Stimulated activated CD4-positive, alpha-beta T cell treated with anti-CD3 and anti-CD28 coated beads, Interleukin-12 subunit alpha, Interleukin-12 subunit beta, amount 100 ng/mL, for 4 hours (primary cell): ENCODE results near the gene DPYSL3.

Source experiments
- DNase-seq: peaks from one replicate; pipeline ENCODE4 v3.0.0-alpha.2; 2020

DPYSL3 gene

DNA sequence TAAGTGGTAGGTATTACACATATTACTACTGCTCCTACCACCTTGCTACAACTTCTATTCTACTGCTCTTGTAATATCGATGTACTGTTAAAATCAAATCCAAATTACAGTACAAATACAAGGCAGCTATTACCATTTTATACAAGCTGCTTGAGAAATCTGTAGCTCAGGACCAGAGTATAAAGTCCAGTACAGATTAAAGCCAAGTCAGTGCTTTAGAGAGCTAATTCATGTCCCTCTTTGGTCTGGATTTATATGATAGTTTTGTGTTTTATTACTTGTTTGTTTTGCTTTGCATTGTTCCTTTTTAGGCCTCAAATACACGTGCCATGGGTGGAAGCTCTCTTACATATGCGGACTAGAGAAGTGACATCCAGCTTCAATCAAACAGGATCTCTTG, 75.8 kb downstream of the DPYSL3 start:
- DNase-seq: no peak

DNA sequence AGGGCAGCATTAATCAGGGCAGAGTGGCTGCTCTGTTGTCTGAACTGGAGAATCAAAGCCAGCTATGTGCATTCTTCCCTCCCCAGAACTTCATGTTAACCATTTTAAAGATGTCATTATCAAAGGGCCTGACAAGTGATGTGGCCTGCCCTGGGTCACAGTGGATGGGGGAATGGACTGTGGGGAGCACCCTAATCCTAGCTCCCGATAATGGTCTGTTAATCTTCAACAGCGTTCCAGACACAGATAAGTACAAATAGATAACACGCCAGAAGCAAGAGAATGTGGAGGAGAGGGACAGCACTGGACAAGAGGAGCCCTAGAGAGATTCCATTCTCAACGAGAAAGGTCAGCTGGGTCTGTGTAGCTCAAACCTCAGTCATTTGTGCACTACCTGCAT, 77.5 kb downstream of the DPYSL3 start:
- DNase-seq: no peak

DNA sequence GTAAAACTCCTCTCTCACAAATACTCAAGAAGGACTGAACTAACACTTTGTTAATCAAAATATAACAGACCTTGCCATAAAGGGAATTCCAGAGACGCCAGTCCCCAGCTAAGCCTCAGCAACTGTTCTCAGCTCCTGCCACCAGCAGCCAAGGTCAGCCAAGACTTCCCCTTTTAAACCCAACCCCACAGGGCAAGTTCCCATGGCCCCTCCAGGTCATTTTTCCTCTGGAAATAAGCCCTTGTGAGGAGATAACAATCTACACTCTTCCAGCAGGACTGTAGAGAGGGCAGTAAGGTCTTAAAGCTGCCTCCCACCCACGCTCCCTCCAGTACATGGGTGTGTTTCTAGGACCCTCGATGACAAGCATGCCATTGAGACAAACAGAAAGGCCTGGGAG, 78.3 kb downstream of the DPYSL3 start:
- no peak for DNase-seq

DNA sequence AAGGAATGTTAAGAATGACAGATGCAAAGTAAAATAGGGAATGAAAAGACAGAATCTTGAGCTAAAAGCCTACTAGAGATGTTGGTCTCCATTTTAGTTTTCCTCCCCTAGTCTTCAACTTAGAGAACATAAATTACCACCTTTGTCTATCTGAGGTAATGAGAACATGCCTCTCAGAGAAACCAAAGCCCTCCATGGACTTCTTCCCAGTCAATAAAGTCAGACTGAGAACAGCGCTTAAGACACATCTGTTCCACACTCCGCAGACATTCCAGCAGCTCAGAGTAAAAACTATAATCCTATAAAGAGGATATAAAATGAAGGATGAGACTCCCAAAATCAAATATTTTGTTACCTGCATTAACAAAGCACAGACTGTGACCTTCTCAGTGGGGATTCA, 79.2 kb downstream of the DPYSL3 start:
- no peak for DNase-seq

DNA sequence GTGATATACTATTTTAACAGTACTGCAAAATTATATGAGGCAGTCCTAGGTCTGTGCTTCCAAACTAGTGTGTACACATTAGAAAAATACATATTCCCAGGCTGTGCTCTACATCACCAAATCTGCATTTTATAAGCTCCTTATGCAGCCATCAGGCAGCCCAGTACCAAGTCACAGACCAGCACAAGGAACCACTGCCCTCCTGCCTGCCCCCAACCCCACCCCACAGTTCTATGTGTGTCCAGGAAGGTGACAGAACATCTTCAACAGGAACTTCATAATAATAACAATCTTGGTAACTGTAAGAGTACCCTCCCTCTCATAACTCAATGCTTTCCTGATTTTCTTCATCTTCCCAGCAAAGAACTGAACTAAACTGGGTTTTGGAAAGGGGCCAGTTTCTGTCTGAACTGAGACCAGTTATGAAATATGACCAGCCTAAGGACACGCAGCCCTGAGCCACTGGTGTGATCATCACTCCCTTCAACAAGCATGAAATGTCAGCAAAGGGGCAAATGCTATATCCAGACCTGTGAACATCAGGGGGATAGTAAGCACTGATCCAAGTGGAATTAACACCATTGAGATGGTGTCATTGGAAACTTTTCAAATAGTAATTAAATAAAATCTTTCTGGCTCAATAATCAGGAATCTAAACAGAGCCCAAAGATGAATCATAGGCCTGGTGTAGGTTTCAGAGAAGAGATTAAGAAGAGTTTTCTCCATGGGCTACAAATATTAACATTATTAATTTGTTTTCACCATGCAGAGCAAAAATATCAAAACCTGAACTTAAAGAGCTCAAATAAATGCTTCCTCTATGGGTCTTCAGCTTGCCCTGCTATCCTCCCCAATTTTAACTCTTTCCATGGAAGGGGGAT, 82.1 kb downstream of the DPYSL3 start:
- no peak for DNase-seq

DNA sequence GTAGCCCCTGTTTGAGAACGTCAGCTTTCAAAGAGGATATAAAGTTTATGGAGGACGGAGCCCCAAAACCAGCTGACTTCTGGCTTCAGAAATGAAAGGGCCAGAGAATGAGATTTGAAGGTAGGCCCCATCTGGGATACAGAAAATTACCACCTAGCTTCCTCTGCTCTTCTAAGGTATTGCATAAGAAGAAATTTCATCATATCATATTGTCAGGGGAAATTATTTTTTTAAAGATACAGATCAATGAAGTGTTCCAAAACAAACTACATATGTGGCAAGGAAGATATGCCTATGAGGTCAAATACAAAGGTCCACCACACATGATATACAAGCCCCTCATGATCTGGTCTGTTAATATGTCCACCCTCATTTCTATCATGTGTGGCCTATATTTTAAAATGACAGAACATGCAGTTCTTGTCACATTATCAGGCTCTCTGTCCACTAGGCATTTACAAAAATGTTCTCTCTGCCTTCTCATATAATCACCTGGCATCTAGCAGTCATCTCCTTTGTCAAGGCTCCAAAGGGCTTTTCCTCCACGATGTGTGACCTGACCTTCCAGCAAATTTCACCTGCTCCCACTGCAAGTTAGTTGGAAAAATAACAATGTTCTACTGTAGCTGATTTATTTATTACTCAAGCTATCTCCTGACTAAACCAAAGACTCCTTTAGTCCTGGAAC, 83.1 kb downstream of the DPYSL3 start:
- DNase-seq: no peak

DNA sequence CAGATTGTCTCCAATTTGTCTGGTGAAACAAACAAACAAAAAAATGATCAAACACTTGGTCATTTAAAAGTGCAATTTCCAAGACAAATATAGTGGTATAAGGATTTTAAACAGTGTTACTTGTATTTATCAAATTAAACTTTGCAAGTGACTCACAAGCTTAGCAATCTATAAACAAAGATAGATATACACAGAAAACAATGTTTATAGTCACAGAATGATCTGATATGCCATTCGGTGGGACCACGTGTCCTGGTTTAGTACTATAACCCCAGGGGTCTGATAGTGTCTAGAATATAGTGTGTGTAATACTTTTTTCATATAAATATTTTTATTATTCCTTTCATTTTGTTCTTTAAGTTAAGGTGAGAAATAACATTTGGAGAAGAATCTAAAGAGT, 91.3 kb downstream of the DPYSL3 start:
- DNase-seq: no peak

DNA sequence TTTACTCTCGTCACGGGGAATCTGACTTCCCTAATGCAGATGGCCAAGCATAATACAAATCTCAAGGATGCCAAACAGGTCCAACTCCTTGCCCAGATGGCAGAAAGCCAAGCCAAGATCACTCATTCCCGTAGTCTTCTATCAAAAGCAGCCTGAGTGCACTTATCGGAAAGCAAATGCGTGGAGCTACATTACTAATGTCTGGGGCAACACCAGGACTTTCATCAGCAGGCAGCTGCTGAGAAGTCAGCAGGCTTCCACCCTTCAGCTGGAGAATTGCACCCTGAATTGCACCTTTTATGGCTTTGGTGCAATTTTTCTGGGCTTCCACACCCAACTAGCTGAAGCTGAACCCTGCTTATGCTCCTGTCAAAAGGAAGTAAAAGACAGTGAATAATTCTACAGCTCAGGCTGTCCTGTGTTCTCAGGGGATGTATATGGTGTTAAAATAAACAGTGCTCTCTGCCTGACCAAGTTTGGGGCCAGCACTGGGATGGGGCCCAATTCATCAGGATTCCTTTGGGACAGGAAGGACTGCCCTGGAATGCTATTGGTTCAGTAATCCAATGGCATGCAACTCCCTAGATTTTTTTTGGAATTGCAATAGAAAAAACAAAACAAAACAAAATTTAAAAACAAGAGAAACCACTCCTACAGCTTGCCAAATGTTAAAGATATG, 92.6 kb downstream of the DPYSL3 start:
- DNase-seq: no peak

DNA sequence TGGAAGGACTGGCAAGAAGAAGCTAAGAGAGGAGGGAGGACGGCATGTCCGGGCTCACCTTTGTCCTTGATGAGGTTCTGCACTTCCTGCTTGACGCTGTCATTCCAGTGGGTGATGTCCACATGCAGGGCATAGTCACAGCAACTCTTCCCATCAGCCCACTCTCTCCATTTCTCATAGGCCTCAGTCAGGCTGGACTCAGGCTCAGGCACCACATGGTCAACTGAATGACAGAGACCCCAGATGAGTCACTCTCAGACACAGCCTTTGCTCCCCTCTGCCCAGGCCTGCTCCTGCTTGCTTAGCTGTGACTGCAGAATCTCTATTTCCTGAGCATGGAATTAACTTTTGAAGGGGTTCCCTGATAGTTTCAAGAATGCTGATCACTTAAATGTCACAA, 94.2 kb downstream of the DPYSL3 start:
- DNase-seq: no peak

DNA sequence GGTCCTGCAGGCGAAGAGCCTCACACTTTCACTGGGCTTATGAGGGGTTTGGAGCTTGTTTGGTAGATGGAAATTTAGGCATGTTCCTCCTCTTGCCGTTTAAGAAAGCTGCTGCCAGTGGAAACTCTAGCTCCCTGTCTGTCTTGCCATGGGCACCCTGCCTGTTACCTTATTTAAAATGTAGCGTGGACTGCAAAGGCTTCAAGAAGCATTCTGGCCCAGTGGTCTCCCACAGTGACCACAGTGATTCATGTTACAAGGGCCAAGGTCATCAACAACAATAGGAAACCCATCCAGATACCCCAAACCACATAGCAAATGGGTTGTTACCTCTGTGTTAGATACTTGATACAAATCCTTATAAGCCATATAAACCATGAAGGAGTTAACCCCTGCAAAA, 96.6 kb downstream of the DPYSL3 start:
- no peak for DNase-seq

DNA sequence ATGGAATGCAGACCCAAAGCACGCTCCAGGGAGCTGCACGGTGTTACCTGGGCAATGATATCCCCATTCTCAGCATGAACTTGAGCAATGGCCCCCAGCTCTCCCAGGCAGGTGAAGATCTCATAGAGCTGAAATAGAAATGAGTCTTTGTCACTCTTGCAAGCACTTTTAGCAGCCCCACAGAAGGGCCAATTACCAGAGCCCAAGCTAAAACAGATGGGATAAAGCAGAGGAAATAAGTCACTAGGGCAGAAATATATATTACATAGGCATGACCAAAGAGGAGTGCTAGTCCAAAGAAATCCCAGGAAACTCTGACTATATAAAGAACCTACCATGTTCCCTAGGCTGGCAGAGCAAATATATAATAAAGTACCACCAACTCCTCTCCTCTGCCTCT, 97.3 kb downstream of the DPYSL3 start:
- DNase-seq: no peak

DNA sequence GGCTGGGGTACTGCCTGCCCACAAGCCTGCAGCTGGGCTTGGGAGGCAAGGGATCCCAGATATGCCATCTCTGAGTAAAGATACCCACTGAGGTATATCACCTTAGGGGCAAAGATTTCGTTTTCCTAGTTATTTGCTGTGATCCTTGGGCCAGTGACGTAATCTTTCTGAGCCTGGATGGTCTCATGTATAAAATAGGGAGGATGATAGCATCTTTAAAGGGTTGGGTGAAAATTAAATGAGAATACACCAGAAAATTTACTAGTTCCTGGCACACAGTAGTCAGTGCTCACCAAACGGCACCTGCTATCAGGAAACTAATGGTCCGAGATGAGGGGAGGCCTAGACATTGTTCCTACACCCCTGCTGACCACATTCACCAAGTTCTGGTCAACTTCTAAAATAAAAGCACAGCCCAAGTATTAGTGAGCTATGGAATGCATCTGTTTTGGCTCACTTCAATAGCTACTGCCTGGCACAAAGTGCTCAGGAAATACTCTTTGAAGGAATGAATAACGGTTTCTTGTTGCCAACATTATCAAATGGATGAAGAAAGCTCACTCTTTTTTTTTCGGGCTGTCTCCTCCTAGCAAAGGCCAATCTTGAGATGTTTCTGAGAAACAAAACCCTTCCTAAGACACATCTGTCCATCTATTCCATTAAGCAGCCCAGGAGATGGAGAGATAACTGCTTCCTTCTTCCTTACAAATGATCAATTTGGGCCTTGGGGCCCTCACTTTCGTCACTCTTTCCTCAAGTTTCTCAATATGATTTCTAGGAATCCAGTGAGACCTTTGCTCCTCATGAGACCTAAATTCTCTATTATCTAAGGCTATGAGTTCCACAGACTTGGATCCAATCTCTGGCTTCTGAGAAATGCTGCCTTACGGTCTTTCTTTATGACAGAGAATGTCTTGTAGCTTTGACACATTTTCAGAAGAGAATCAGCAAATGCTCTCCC, 98.2 kb downstream of the DPYSL3 start:
- DNase-seq: no peak

DNA sequence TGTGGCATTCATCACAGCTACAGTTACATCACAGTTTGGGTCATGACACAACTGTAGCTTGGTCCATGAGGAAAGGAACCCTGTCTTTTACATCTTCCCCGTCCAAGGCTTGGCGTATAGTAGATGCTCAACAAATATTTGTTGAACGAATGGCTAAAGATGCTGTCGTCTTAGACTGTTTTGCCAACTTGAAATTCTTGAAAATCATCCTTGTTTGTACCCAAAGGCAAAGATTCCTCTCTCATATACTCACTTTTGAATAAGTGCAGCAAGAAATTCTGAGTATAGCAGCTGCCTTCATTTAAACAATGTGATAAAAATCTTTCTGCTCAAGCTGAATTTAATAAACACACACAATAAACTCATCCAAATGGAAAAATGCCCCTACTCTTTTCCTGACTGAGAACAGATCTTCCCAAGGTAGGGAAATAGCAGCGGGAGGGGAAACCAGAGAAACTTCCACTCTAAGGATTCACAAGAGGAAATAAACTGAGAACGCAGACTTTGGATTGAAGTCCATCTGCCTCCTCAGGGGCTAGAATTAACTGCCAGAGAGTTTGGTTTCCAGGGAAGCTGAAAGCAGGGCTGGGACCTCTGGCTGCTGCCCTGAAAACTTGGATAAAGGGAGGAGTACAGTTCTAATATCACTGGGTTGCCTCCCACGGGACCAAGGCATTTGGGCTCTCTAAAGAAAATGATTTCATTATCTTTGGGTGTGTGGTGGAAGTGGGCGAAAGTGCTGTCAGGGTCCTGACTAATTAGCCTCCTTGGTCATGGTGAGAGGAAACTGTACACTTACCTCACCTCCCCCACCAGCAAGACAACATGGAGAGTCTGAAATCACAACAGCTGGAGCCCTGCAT, 99.1 kb downstream of the DPYSL3 start:
- DNase-seq: no peak

DNA sequence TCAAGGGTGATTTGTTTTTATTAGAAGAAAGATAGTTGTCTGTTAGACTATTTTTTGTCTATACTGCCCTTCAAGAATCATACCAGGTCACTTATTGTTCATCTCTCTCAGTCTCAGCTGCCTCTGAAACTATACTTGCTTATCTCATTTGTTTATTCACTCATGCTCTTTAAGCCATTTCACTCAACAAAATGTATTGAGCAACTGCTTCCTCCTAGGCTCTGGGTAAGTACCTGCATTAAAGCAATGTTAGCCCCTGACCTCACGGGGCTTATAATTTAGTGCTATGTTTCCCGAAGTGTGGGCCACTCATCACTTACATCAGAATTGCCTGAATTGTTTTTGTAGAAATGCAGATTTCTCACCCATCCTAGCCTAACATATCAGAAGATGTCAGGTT, 100.9 kb downstream of the DPYSL3 start:
- DNase-seq: no peak

DNA sequence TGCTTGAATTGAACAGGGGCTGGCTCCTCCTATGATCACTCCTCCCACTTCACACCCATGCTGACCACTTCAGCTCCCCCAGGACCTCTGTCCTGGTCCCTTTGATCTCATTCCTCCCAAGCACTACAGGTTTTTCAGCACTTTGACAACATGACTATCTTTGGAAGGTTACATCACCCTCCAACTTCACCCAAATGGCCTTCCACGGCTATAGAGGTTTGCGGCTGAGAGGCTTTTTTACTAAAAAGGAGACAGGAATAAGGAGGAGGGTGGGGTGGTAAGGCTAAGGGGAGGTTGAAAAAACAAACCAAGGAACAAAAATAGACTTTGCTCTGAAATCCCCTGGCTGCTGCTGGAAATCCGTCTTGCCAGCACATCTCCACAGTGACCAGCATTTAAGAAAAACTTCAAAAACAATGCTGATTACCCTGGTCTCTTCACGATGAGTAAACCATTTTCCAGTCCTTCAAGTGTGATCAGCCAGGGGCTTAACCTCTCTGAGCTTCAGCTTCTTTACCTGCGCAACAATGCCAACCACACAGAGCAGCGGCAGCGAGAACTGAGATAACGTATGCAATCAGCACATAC, 102.7 kb downstream of the DPYSL3 start:
- DNase-seq: no peak

DNA sequence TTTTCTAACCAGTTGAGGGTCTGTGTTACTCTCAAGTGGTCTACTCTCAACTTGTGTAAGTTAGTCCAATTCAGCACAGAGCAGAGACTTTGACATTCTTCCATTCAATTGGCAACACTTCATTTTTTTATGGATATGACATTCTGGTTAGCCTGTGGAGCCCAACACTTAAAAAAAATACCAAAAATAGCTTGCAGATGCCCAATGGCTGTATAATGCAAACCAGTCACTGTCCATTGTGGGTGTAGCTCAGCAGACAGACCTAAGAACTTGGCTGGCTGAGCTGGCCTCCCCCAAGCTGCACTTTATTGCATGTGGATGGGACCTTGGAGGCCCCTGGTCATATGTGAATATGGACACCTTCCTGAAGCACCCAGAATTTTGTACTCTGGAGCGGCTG, 103.2 kb downstream of the DPYSL3 start:
- DNase-seq: no peak

DNA sequence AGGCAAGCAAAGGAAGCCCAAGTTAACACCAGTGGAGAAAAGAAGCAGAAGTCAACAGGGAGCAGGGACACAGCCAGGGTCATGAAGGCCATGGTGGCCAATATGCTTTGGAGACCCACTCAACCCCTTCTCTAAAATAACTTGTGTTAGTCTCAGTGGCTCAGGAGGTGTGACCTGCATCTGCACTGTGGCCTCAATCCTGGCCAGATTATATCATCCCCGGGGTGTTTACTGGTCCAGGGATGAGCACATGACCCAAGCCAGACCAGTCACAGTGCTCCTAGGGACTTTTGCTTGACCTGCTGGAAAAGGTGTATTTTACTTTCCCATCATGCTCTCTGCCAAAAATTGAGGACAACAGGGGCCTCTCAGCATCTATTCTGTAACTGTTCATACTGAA, 105.2 kb downstream of the DPYSL3 start:
- DNase-seq: no peak

DNA sequence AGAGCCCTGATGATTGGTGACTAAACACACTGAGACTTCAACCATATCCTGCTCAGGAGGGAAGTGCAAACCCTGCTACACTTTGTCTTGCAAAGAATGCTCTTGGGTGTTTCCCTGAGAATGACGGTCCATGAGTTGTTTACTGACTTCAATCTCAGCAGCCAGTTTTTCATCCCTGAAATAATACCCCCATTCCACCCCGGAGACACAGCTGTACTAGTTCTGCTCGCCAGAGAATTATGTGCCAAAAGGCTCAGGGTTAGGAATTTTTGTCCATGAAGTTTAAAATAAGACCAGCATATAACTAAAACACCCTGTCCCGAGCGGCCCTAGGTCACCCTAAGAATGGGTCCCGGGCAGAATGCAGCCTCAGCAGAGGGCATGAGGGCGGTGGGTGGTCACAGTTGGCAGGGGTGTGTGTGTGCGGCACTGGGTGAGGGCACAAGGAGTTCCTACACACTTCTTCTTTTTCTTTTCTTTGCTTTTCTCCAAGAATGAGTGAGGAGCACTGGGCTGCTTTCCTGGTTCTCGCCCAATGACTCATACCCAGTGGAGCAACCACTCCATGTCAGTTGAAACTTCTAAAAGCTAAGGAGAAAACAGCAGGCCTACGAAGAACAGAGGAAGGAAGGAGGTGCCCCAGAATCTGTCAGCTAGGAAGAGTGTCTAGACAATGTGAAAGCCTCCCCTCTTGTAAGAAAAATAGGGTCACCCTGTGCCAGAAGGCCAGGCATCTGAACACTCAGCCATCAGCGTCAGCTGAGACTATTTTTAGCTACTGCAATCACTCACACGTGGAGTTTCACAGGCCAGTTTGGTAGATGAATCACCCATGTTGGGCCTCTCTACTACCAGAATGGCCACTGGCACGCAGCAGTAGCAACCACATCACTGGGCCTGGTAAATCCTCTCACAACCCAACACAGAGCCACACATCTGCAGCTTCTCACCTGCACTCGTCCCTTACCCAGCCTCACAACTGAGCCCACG, 105.9 kb downstream of the DPYSL3 start:
- DNase-seq: no peak

DNA sequence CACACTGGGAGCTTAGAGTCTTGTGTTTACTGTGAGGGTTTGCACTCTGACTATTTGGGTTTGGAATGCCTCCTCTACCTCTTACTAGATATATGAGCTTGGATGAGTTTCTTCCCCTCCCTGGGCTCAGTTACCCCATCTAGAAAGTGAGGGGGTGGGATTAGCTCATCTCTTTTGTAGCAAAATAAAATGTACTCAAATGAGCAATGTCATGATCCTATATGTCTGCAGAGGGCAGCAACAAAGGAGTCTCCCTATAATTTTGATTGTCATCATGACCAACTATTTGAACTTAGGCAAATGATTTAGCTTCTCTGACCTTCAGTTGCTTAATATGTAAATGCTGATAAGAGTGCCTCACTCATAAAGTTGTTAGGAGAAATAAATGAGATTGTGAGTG, 109.0 kb downstream of the DPYSL3 start:
- DNase-seq: no peak
